A673 (cell line): ENCODE data around the gene PROZ. TPM values are rescaled to one million over a fixed set of nuclear protein-coding genes. Genes with fewer than 3 reads are reported as not detected.

Source experiments
- BruUV-seq: library from RNA; stranded (reverse); fragments of 400-500 nt; replicated peaks from 2 replicates; lab custom pipeline; 2021; lab: Mats Ljungman, UMichigan
- CTCF ChIA-PET: fragments of 300-600 bp; sonication (Branson Sonifier 250); formaldehyde crosslinking; loops from one replicate; lab custom pipeline; 2022; ENCODE audit warnings: antibody characterized with exemption; lab: Charles Lee
- POLR2A ChIA-PET: fragments of 300-600 bp; sonication (Branson Sonifier 250); formaldehyde crosslinking; loops from one replicate; lab custom pipeline; 2022; ENCODE audit warnings: antibody characterized with exemption; ENCODE audit not compliant: low non-redundant PET; lab: Charles Lee
- DNase-seq: peaks from one replicate; pipeline ENCODE4 v3.0.0-alpha.2; 2015; ENCODE audit warnings: low spot score
- H3K27ac ChIP-seq: fragments of 200-600 bp; sonication (generic); 2 replicates; pipeline ENCODE4 v1.5.1; 2016; ENCODE audit warnings: mixed run types, low read depth, mild to moderate bottlenecking, mixed read lengths, antibody characterized with exemption, low read length; ENCODE audit not compliant: poor library complexity, severe bottlenecking
- H3K27me3 ChIP-seq: fragments of 200-600 bp; sonication (generic); replicated peaks from 2 replicates; pipeline ENCODE4 v1.6.1; 2017; ENCODE audit warnings: mixed run types, low read depth, mild to moderate bottlenecking, mixed read lengths, antibody characterized with exemption, low read length; ENCODE audit not compliant: insufficient read depth, poor library complexity
- H3K36me3 ChIP-seq: fragments of 200-600 bp; sonication (generic); 2 replicates; pipeline ENCODE4 v1.6.1; 2016; ENCODE audit warnings: mixed run types, mild to moderate bottlenecking, mixed read lengths, antibody characterized with exemption, low read length; ENCODE audit not compliant: insufficient read depth, poor library complexity, severe bottlenecking
- H3K4me1 ChIP-seq: fragments of 200-600 bp; sonication (generic); 2 replicates; pipeline ENCODE4 v1.6.1; 2017; ENCODE audit warnings: mixed run types, mild to moderate bottlenecking, mixed read lengths, antibody characterized with exemption, low read length; ENCODE audit not compliant: insufficient read depth, poor library complexity, severe bottlenecking
- H3K4me3 ChIP-seq: fragments of 200-600 bp; sonication (generic); 2 replicates; pipeline ENCODE4 v1.5.1; 2016; ENCODE audit warnings: low read depth, mixed run types, mild to moderate bottlenecking, mixed read lengths, low read length; ENCODE audit not compliant: poor library complexity, severe bottlenecking
- H3K9me3 ChIP-seq: fragments of 200-600 bp; sonication (generic); 2 replicates; pipeline ENCODE4 v1.6.1; 2016; ENCODE audit warnings: mixed run types, low read depth, mild to moderate bottlenecking, mixed read lengths, antibody characterized with exemption, low read length; ENCODE audit not compliant: poor library complexity, severe bottlenecking
- EZH2 ChIP-seq: fragments of 200-600 bp; sonication (generic); IDR thresholded peaks from 2 replicates; pipeline ENCODE4 v1.6.1; 2017; ENCODE audit warnings: borderline replicate concordance, low read depth, mild to moderate bottlenecking, mixed read lengths, antibody characterized with exemption, low read length; ENCODE audit not compliant: poor library complexity, severe bottlenecking
- intact Hi-C: fragments of 100-400 bp; cut with micrococcal nuclease; formaldehyde crosslinking; loops from one replicate; pipeline ENCODE4 v1.10.0; 2022; ENCODE audit not compliant: unreplicated experiment
- total RNA-seq: library from RNA; stranded (reverse); gene quantifications from 2 replicates; pipeline ENCODE4 v1.2.3, GENCODE V29; 2021
- TF ChIP-seq, protein P1 (sequence below): fragments of 300-800, 200-600 bp; sonication (generic); conservative IDR thresholded peaks from 2 replicates; pipeline ENCODE4 v1.5.1; 2017; ENCODE audit warnings: low read depth, mild to moderate bottlenecking, antibody characterized with exemption, low read length, moderate library complexity, mixed read lengths

Gene PROZ
- total RNA-seq, 1 experiment from 2014 or later = not detected

DNA sequence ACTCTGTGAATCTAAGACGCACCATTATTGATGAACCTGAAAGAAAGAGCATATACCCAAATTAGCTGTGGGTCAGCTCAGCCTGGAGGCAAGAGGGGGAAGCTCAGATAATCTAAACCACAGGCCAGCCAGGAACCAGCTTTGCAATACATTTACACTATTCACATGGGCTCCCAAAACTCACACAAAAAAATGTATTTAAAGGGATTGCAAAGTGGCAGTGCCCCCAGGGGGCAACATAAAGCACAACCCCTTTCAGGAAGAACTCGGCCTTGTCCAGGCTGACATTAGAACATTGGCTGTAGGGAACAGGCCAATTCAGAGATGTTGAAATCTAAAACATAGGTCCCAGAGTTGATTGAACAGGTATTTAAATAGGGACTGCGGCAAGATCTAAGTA is 3.2 kb upstream of the PROZ start:
- BruUV-seq = no TSS peak
- DNase-seq = no peak
- TF ChIP-seq EZH2 = no peak
- TF ChIP-seq, protein P1, sequence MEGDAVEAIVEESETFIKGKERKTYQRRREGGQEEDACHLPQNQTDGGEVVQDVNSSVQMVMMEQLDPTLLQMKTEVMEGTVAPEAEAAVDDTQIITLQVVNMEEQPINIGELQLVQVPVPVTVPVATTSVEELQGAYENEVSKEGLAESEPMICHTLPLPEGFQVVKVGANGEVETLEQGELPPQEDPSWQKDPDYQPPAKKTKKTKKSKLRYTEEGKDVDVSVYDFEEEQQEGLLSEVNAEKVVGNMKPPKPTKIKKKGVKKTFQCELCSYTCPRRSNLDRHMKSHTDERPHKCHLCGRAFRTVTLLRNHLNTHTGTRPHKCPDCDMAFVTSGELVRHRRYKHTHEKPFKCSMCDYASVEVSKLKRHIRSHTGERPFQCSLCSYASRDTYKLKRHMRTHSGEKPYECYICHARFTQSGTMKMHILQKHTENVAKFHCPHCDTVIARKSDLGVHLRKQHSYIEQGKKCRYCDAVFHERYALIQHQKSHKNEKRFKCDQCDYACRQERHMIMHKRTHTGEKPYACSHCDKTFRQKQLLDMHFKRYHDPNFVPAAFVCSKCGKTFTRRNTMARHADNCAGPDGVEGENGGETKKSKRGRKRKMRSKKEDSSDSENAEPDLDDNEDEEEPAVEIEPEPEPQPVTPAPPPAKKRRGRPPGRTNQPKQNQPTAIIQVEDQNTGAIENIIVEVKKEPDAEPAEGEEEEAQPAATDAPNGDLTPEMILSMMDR = no peak
- no peaks in the 10 kb centered on the region for H3K9me3 ChIP-seq
- H3K27me3 ChIP-seq = no peaks in the 10 kb centered on the region
- intact Hi-C loops = no loop called here
- peaks cover 33% of the 10 kb centered on the region for H3K4me1 ChIP-seq
- POLR2A ChIA-PET = no interaction called here
- CTCF ChIA-PET = no interaction called here
- no peak overlapping the region for H3K4me3 ChIP-seq
- no peak overlapping the region for H3K27ac ChIP-seq
- H3K36me3 ChIP-seq = no peaks in the 10 kb centered on the region

DNA sequence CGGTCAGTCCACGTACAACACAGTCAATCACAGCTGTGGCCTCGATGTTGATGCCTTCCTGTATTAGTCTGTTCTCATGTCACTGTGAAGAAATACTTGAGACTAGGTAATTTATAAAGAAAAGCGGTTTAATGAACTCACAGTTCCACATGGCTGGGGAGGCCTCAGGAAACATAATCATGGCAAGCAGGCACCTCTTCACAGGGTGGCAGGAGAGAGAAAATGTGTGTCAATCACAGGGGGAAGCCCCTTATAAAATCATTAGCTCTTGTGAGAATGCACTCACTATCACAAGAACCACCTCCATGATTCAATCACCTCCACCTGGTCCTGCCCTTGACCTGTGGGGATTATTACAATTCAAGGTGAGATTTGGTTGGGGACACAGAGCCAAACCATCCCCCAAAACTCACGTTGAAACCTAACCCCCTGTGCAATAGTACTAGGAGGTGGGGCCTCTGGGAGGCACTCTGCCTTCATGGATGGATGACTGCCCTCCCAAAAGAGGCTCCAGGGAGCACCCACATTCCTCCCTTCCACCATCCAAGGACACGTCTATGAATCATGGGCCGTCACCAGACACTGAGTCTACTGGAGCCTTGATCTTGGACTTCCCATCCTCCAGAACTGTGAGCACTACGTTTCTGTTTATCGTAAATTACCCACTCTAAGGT is 2.3 kb upstream of the PROZ start:
- BruUV-seq = no TSS peak
- no peak for TF ChIP-seq EZH2
- TF ChIP-seq, protein P1 = no peak
- Histone ChIP-seq H3K27ac (no peak overlapping the region), H3K9me3 (no peaks in the 10 kb centered on the region), H3K4me3 (no peak overlapping the region), H3K36me3 (no peaks in the 10 kb centered on the region), H3K4me1 (peaks cover 33% of the 10 kb centered on the region), H3K27me3 (no peaks in the 10 kb centered on the region)
- intact Hi-C loops = no loop called here
- ChIA-PET CTCF (no interaction called here), POLR2A (no interaction called here)
- DNase-seq = no peak

DNA sequence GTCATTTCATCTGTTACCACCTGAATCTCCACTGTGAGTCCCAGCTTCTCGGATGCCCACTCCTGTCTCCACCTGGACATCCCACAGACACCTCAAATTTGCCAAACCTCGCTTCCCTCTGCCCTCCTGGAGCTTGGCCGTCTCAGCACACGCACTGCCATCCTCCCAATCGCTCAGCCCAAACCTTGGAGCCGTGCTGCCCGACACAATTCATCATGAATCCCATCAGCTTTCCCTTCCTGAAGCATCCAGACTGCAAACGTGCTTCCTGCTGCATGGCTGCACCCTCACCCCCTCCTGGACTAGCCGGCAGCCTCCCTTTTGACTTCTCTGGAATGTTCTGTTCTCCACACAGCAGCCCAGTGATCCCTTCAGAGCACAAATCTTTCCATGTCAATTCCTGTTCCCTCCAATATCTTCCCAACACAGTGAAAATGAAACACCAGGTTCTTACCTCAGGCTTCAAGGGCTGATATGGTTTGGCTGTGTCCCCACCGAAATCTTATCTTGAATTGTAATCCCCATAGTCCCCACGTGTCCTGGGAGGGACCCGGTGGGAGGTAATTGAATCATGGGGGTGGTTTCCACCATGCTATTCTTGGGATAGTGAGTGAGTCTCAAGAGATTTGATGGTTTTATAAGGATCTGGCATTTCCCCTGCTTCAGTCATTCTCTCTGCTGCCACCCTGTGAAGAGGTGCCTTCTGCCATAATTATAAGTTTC is 1.1 kb upstream of the PROZ start:
- POLR2A ChIA-PET = no interaction called here
- intact Hi-C loops = no loop called here

More for the DNA sequence above, 1.1 kb upstream of the PROZ start:
- H3K36me3 ChIP-seq = no peaks in the 10 kb centered on the region
- H3K4me1 ChIP-seq = peaks cover 28% of the 10 kb centered on the region
- no peak overlapping the region for H3K27ac ChIP-seq
- CTCF ChIA-PET = no interaction called here
- H3K9me3 ChIP-seq = no peaks in the 10 kb centered on the region
- BruUV-seq = no TSS peak
- TF ChIP-seq EZH2 = no peak
- TF ChIP-seq, protein P1 = no peak
- no peak overlapping the region for H3K4me3 ChIP-seq
- peak; percentile 64 for DNase-seq
- H3K27me3 ChIP-seq = no peaks in the 10 kb centered on the region
